Trophoblast cell (in vitro differentiated cells and primary cell): Measurements from ENCODE around the gene SLC25A44.

Source experiments
- DNase-seq, 2 donors: peaks; one replicate each; pipeline ENCODE4 v3.0.0-alpha.2; 2016
- H2AFZ ChIP-seq: 2 replicates; pipeline ENCODE4 v1.6.1; 2013; ENCODE audit warnings: low read length, moderate library complexity, mild to moderate bottlenecking; ENCODE audit not compliant: insufficient read depth, poor library complexity
- H2AK5ac ChIP-seq: 2 replicates; pipeline ENCODE4 v1.6.1; 2013; ENCODE audit warnings: mild to moderate bottlenecking, low read length
- H2BK120ac ChIP-seq: 2 replicates; pipeline ENCODE4 v1.6.1; 2013; ENCODE audit warnings: low read length, mild to moderate bottlenecking, moderate library complexity; ENCODE audit not compliant: insufficient read depth, poor library complexity
- H2BK12ac ChIP-seq: 2 replicates; pipeline ENCODE4 v1.6.1; 2013; ENCODE audit warnings: mild to moderate bottlenecking, low read length, moderate library complexity
- H2BK5ac ChIP-seq: 2 replicates; pipeline ENCODE4 v1.6.1; 2013; ENCODE audit warnings: low read length, low read depth, moderate library complexity, mild to moderate bottlenecking; ENCODE audit not compliant: poor library complexity
- H3K14ac ChIP-seq: 2 replicates; pipeline ENCODE4 v1.6.1; 2013; ENCODE audit warnings: mild to moderate bottlenecking, low read length
- H3K18ac ChIP-seq: 2 replicates; pipeline ENCODE4 v1.6.1; 2013; ENCODE audit warnings: mild to moderate bottlenecking, low read length
- H3K23ac ChIP-seq: 2 replicates; pipeline ENCODE4 v1.6.1; 2013; ENCODE audit warnings: low read length
- H3K27ac ChIP-seq: 2 replicates; pipeline ENCODE4 v1.5.1; 2013; ENCODE audit warnings: low read depth, mild to moderate bottlenecking, inconsistent platforms, low read length, moderate library complexity
- H3K27me3 ChIP-seq: 2 replicates; pipeline ENCODE4 v1.6.1; 2013; ENCODE audit warnings: inconsistent platforms, mild to moderate bottlenecking, low read length, moderate library complexity; ENCODE audit not compliant: insufficient read depth
- H3K36me3 ChIP-seq, 2 experiments: 1 replicate in 1 of 2; 2 replicates in 1 of 2; pipeline ENCODE4 v1.6.1; 2013; ENCODE audit warnings: low read length in 2 of 2, mild to moderate bottlenecking in 2 of 2, moderate library complexity in 1 of 2; ENCODE audit not compliant: insufficient read depth in 2 of 2, control insufficient read depth in 1 of 2
- H3K4ac ChIP-seq: 2 replicates; pipeline ENCODE4 v1.6.1; 2013; ENCODE audit warnings: low read depth, mild to moderate bottlenecking, low read length, moderate library complexity
- H3K4me1 ChIP-seq, 2 experiments: 1 replicate in 1 of 2; 2 replicates in 1 of 2; pipeline ENCODE4 v1.6.1; 2013; ENCODE audit warnings: low read length in 2 of 2, mild to moderate bottlenecking in 2 of 2, moderate library complexity in 1 of 2; ENCODE audit not compliant: insufficient read depth in 2 of 2, control insufficient read depth in 1 of 2
- H3K4me2 ChIP-seq: 2 replicates; pipeline ENCODE4 v1.6.1; 2013; ENCODE audit warnings: inconsistent platforms, mild to moderate bottlenecking, low read length, moderate library complexity
- H3K4me3 ChIP-seq: 2 replicates; pipeline ENCODE4 v1.5.1; 2013; ENCODE audit warnings: mild to moderate bottlenecking, low read depth, low read length, inconsistent platforms
- H3K79me1 ChIP-seq: one replicate; pipeline ENCODE4 v1.6.1; 2013; ENCODE audit warnings: low read length
- H3K79me2 ChIP-seq: 2 replicates; pipeline ENCODE4 v1.6.1; 2013; ENCODE audit warnings: low read length, mild to moderate bottlenecking; ENCODE audit not compliant: control insufficient read depth, insufficient read depth, poor library complexity
- H3K9ac ChIP-seq: 2 replicates; pipeline ENCODE4 v1.6.1; 2013; ENCODE audit warnings: mild to moderate bottlenecking, low read length
- H3K9me3 ChIP-seq: 2 replicates; pipeline ENCODE4 v1.6.1; 2013; ENCODE audit warnings: low read depth, mild to moderate bottlenecking, control low read depth, inconsistent platforms, low read length; ENCODE audit not compliant: insufficient read depth
- H4K12ac ChIP-seq: 2 replicates; pipeline ENCODE4 v1.6.1; 2013; ENCODE audit warnings: low read depth, mild to moderate bottlenecking, low read length, moderate library complexity
- H4K8ac ChIP-seq: 2 replicates; pipeline ENCODE4 v1.6.1; 2013; ENCODE audit warnings: low read depth, mild to moderate bottlenecking, low read length, moderate library complexity
- H4K91ac ChIP-seq: one replicate; pipeline ENCODE4 v1.6.1; 2013; ENCODE audit warnings: low read depth, mild to moderate bottlenecking, low read length, moderate library complexity
- WGBS: extraction: QIAGEN DNeasy Blood & Tissue Kit; methylation state at CpG from one replicate; pipeline ENCODE4 v1.1.7; 2013; ENCODE audit warnings: missing lambda C conversion rate; ENCODE audit not compliant: insufficient read length, insufficient coverage; ENCODE audit errors: extremely low coverage; 5-methylcytosine and 5-hydroxymethylcytosine counted together

SLC25A44 gene

GRCh38 chr1:156155756-156156510 is 38.0 kb upstream of the SLC25A44 start:
- H2BK5ac ChIP-seq = no peak overlapping the region
- no peak overlapping the region for H4K91ac ChIP-seq
- no peak overlapping the region for H2AFZ ChIP-seq
- H2BK12ac ChIP-seq = no peak overlapping the region
- no peak overlapping the region for H3K4ac ChIP-seq
- no peak overlapping the region for H3K23ac ChIP-seq
- H3K14ac ChIP-seq = no peak overlapping the region
- H3K27me3 ChIP-seq = no peaks in the 10 kb centered on the region
- no peak overlapping the region for H3K27ac ChIP-seq
- no peak overlapping the region for H3K4me3 ChIP-seq
- no peaks in the 10 kb centered on the region for H3K9me3 ChIP-seq
- no CpG with 5 or more reads among the region's 12 CpGs for WGBS
- no peak overlapping the region for H4K12ac ChIP-seq
- H4K8ac ChIP-seq = no peak overlapping the region
- H3K36me3 ChIP-seq = no peaks in the 10 kb centered on the region
- H3K4me1 ChIP-seq = peaks cover 9 to 14% of the 10 kb centered on the region in 2 experiments
- H3K18ac ChIP-seq = no peak overlapping the region
- DNase-seq = no peak
- H3K79me2 ChIP-seq = no peaks in the 10 kb centered on the region
- H2BK120ac ChIP-seq = no peak overlapping the region
- no peak overlapping the region for H3K9ac ChIP-seq
- H3K79me1 ChIP-seq = peaks cover 3% of the 10 kb centered on the region
- no peak overlapping the region for H3K4me2 ChIP-seq
- no peak overlapping the region for H2AK5ac ChIP-seq

GRCh38 chr1:156157506-156157905 is 36.4 kb upstream of the SLC25A44 start:
- no peaks in the 10 kb centered on the region for H3K27me3 ChIP-seq
- no peak overlapping the region for H2BK12ac ChIP-seq
- H3K79me1 ChIP-seq = peaks cover 6% of the 10 kb centered on the region
- peaks cover 12 to 15% of the 10 kb centered on the region in 2 experiments for H3K4me1 ChIP-seq
- no peak overlapping the region for H3K18ac ChIP-seq
- no peak overlapping the region for H3K4ac ChIP-seq
- no peak overlapping the region for H3K4me2 ChIP-seq
- WGBS = no CpG with 5 or more reads among the region's 3 CpGs
- no peak for DNase-seq
- no peak overlapping the region for H2AK5ac ChIP-seq
- no peak overlapping the region for H2AFZ ChIP-seq
- no peak overlapping the region for H3K23ac ChIP-seq
- H2BK5ac ChIP-seq = no peak overlapping the region
- H3K27ac ChIP-seq = no peak overlapping the region
- H4K91ac ChIP-seq = no peak overlapping the region
- no peaks in the 10 kb centered on the region for H3K36me3 ChIP-seq
- no peaks in the 10 kb centered on the region for H3K9me3 ChIP-seq
- no peak overlapping the region for H4K8ac ChIP-seq
- no peak overlapping the region for H3K9ac ChIP-seq
- no peak overlapping the region for H2BK120ac ChIP-seq
- no peak overlapping the region for H3K14ac ChIP-seq
- H3K4me3 ChIP-seq = no peak overlapping the region
- H3K79me2 ChIP-seq = peaks cover 2% of the 10 kb centered on the region
- no peak overlapping the region for H4K12ac ChIP-seq

GRCh38 chr1:156157966-156158365 is 35.9 kb upstream of the SLC25A44 start:
- Histone ChIP-seq H3K79me1 (peaks cover 6% of the 10 kb centered on the region), H2BK120ac (no peak overlapping the region), H3K27me3 (no peaks in the 10 kb centered on the region), H3K4me3 (no peak overlapping the region), H3K18ac (no peak overlapping the region), H3K4me1 (peaks cover 12% of the 10 kb centered on the region in 2 experiments), H2BK12ac (no peak overlapping the region), H3K9me3 (peaks cover under 1% of the 10 kb centered on the region), H2BK5ac (no peak overlapping the region), H3K9ac (no peak overlapping the region), H4K12ac (no peak overlapping the region), H2AK5ac (no peak overlapping the region), H3K23ac (no peak overlapping the region), H3K36me3 (no peaks in the 10 kb centered on the region), H3K4ac (no peak overlapping the region), H3K4me2 (no peak overlapping the region), H2AFZ (no peak overlapping the region), H3K79me2 (peaks cover 2% of the 10 kb centered on the region), H4K91ac (no peak overlapping the region), H3K14ac (no peak overlapping the region), H4K8ac (no peak overlapping the region), H3K27ac (no peak overlapping the region)
- no peak for DNase-seq
- WGBS = no CpG with 5 or more reads among the region's 5 CpGs

GRCh38 chr1:156160000-156160742 is 33.7 kb upstream of the SLC25A44 start:
- H4K8ac ChIP-seq = no peak overlapping the region
- no peak overlapping the region for H2AK5ac ChIP-seq
- H3K4me1 ChIP-seq = peaks cover 5 to 6% of the 10 kb centered on the region in 2 experiments
- no peak overlapping the region for H4K91ac ChIP-seq
- no peak for DNase-seq
- peak overlapping the region; percentile 19 for H2AFZ ChIP-seq
- no peaks in the 10 kb centered on the region for H3K36me3 ChIP-seq
- H3K18ac ChIP-seq = no peak overlapping the region
- H3K9me3 ChIP-seq = peaks cover 2% of the 10 kb centered on the region
- H3K79me2 ChIP-seq = peaks cover 2% of the 10 kb centered on the region
- peak overlapping the region; percentile 60 for H3K4me2 ChIP-seq
- no peak overlapping the region for H3K9ac ChIP-seq
- no peaks in the 10 kb centered on the region for H3K27me3 ChIP-seq
- no peak overlapping the region for H2BK120ac ChIP-seq
- H2BK5ac ChIP-seq = no peak overlapping the region
- H3K14ac ChIP-seq = no peak overlapping the region
- H3K79me1 ChIP-seq = peaks cover 3% of the 10 kb centered on the region
- H4K12ac ChIP-seq = no peak overlapping the region
- H3K4ac ChIP-seq = no peak overlapping the region
- WGBS = no CpG with 5 or more reads among the region's 13 CpGs
- no peak overlapping the region for H2BK12ac ChIP-seq
- no peak overlapping the region for H3K23ac ChIP-seq
- no peak overlapping the region for H3K27ac ChIP-seq
- H3K4me3 ChIP-seq = no peak overlapping the region
